Left lobe of liver (tissue), 2 donors: Measurements from ENCODE around the gene YPEL2. TPM values are rescaled to one million over a fixed set of nuclear protein-coding genes. Genes with fewer than 3 reads are reported as not detected.
"Not testable (repeated sequence)": the region's sequence is repeated elsewhere in the genome, so short reads cannot be mapped to it uniquely, and the experiment has no call there.

ENCODE experiments used
- ATAC-seq: fragments of 200-7000 bp; cut with Tn5 transposase; one replicate; pipeline ENCODE4 v1.9.1; 2020; ENCODE audit warnings: mild to moderate bottlenecking, moderate library complexity
- DNase-seq: peaks from one replicate; pipeline ENCODE4 v3.0.0-alpha.2; 2020; ENCODE audit warnings: low spot score
- total RNA-seq: library from RNA; stranded (reverse); gene quantifications from one replicate; pipeline ENCODE4 v1.2.1, GENCODE V29; 2021
- donor health status: DM: no; HTN: no; CAD: no; lungs with moderate emphysema.
- donor health status: DM: no; HTN: yes; CAD: no.

YPEL2 gene, protein sequence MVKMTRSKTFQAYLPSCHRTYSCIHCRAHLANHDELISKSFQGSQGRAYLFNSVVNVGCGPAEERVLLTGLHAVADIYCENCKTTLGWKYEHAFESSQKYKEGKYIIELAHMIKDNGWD
- 18.9 TPM for total RNA-seq

DNA sequence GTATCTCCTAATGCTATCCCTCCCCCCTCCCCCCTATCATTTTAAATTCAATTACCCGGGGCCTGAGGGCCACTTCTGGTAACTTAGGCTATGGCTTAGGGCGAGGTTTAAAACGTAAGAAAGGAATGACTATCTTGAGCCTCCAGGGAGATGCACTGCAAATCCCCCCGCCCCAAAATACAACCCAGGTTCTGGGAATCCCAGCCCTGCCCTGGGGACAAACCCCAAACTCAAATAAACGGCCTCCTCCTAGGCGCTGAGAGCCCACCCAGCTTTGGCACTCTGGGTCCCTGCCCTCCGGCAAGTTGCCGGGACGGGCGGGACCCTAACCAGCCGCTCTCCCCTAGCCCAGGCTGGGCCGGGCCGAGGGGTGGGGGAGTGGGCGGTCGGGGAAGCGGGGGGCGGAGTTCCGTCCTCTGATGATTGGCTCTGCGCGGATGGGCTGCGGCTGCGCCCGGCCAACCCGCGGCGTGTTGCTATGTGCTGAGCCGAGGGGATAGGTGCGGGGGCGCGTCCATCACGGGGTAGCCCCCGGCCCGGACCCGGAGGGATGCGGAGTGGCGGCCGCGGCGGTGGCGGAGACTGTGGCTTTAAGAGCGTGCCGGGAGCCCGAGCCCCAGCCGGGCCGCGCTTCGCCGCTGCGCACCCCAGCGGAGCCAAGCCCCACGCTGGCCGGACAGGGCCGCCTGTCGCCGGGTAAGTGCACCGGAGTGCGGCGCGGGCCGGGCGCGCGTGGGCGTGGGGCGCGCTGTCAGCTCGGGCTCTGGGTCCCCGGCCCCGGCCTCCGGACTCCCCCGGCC lies at the start of gene YPEL2:
TSS of gene YPEL2 (plus strand) at position 527 of the 800 bp plus-strand sequence. CDS start 21,755 bp downstream, outside the sequence.
- ATAC-seq (peak; percentile 79), DNase-seq (peak; percentile 98)

DNA sequence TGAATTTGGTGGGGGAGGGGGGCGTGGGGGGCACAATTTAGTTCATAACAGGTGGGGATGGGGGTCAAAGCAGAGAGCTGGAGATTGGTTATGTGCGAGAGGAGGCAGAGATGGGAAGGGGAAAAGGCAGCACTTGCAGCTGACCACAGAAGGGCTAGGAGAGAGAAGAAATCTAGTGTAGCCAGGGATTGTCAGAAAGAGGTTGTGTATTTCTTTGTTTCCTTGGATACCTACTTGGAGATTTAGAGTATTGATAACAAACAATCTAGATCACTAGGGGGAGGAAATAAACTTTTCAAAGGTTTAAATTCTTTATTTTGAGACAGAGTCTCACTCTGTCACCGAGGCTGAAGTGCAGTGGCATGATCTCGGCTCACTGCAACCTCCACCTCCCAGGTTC lies 47.1 kb upstream of the YPEL2 start:
- DNase-seq (no peak), ATAC-seq (no peak)

DNA sequence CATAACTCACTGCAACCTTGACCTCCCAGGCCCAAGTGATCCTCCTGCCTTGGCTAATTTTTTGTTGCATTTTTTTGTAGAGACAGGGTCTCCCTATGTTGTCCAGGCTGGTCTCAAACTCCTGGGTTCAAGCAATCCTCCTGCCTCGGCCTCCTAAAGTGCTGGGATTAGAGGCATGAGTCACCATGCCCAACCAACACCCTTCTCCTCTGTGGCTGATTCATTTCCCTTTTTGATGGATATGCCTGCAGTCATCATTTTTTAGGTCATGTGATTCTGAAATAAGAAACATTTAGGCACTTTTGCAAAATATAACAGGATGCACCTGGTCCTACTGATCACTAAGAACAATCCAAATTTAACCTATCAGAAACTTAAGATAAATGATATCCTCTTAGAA lies 44.0 kb upstream of the YPEL2 start:
- ATAC-seq (no peak), DNase-seq (no peak)

DNA sequence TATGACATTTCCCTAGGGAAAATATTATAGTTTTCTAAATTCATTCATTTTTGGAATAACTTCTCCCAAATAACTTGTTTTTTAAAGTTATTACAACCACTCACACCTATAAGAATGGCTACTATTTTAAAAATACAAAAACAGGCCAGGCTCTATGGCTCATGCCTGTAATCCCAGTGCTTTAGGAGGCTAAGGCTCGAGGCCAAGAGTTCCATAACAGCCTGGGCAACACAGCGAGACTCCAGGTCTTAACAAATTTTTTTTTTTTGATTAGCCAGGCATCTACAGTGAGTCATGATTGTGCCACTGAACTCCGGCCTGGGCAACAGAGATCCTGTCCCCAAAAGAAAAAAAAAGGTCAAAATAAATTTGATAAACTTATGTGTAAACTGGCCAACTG lies 43.6 kb upstream of the YPEL2 start:
- ATAC-seq (no peak), DNase-seq (no peak)

DNA sequence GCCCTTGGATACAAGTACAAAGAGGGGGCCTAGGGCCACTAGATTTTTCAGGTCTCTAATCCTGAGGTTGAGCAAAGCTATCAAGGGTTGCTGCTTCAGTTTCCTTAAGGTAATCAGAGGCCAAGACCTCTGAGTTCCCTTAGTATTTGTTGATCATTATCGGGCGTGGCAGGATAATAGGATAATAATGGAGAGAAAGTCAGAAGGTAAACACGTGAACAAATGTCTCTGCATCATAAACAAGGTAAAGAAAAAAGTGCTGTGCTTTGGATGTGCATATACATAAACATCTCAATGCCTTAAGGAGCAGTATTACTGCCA lies 41.5 kb upstream of the YPEL2 start:
- DNase-seq: no peak
- ATAC-seq: no peak

DNA sequence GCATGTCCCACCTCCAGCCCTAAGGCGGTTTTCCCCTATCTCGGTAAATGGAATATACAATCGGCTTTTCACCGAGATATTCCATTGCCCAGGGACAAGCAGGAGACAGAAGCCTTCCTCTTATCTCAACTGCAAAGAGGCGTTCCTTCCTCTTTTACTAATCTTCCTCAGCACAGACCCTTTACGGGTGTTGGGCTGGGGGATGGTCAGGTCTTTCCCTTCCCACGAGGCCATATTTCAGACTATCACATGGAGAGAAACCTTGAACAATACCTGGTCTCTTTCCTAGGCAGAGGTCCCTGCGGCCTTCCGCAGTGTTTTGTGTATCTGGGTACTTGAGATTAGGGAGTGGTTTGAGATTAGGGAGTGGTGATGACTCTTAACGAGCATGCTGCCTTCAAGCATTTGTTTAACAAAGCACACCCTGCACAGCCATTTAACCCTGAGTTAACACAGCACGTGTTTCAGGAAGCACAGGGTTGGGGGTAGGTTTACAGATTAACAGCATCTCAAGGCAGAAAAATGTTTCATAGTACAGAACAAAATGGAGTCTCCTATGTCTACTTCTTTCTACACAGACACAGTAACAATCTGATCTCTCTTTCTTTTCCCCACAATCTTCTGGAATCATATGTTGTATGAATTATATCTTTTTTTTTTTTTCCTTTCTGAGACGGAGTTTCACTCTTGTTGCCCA lies 41.0 kb upstream of the YPEL2 start:
- not testable (repeated sequence) for DNase-seq, ATAC-seq

DNA sequence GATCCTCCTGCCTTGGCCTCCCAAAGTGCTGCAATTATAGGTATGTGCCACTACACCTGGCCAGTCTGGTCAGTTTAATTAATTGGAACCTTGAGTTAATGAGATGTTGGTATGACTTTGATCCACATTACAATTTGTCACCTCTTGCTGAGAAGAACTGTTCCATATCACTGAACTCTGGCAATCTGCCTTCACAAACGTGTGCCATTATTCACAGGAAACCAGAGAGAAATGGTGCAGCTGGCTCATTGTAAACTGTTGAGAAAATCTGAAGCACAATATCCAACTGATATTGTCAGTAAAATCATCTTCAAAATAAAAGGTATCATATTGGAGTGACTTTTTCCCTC lies 39.3 kb upstream of the YPEL2 start:
- no peak for DNase-seq

DNA sequence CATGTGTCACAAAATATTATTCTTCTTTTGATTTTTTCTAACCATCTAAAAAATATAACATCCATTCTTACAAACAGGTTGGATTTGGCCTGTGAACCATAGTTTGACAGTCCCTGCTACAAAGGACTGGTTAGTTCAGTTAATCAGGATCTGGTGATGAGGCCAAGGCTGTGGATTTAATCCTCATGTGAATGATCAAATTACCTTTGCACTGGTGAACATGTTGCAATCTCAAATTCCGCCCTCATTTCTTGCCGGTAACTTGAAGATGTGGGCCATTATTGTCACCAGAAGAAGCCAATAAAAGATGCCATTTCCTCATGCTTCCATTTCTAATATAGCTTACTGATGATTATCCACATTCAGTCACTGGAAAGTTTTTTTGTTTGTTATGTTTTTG lies 35.3 kb upstream of the YPEL2 start:
- DNase-seq (no peak), ATAC-seq (peak; percentile 60)

More for the DNA sequence above, 39.3 kb upstream of the YPEL2 start:
- ATAC-seq: no peak

DNA sequence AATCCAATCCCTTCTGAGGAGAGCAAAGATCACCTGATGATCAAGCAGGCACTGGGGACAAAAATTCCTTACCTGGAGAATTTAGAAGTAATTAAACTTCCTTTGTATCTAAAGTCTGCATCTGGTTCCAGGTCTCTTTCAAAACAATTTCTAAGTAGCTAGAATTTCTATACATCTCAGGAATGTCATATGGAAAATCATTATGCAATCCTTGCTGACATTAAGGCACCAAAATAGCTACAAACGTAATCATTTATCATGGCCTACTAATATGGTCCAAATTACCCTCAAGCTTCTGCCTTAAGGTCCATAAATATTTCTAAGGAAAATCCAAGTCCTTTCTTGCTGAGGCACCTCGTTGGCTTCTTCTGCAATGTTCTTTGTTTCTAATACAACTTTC lies 32.9 kb upstream of the YPEL2 start:
- no peak for ATAC-seq
- no peak for DNase-seq

DNA sequence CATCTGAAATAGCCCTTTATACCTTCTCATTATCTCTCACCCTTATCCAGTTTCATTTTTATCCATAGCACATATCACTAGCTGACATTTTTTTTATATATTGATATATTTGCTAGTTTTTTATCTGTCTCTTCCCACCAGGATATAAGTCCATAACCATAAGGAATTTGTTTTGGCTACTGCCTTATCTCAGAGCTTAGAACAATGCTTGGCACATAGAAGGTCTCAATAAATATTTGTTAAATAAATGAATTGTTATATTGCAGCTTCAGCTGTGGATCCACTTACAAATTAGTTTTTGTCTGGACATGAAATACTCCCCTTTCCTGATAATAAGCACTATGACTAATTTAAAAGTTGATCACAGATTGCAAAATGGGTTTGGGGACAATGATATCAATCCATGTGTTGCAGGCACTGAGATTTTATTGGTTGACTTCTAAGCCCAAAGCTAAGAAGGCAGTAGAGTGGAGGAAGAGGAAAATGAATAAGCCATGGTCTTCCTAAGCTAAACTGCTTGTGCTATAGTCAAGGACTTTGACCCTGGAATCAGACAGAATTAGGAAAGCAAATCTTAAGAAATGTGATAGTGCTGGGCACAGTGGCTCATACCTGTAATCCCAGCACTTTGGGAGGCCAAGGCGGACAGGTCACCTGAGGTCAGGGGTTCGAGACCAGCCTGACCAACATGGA lies 31.9 kb upstream of the YPEL2 start:
- no peak for ATAC-seq
- DNase-seq: no peak

DNA sequence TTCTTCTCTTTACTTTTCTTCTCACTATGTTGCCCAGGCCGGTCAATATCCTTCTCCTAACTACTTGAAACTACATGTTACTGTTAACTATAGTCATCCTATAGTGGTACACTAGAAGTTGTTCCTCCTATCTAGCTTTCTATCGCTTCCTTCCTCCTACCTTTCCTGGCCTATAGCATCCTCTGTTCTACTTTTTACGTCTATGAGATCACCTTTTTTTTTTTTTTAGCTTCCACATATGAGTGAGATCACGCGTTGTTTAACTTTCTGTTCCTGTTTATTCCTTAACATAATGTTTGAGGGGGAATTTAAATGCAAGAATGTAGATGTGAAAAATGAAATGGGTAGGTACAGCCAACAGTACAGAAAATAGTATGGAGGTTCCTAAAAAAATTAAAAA lies 30.5 kb upstream of the YPEL2 start:
- ATAC-seq (no peak), DNase-seq (no peak)

DNA sequence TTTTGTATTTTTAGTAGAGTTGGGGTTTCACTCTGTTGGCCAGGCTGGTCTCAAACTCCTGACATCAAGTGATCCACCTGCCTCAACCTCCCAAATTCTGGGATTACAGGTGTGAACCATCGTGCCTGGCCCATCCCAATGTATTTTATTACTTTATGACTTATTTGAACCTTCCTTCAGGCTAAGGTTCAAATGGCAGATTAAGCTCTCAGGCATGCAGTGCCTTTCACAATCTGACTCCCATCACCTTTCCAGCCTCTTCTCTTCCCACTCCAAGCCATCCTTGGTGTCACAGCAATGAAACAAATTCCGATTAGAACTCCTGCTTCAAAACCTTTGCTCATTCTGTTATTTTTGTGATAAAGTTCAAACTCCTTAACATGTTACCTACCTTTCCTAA lies 26.6 kb upstream of the YPEL2 start:
- no peak for DNase-seq

DNA sequence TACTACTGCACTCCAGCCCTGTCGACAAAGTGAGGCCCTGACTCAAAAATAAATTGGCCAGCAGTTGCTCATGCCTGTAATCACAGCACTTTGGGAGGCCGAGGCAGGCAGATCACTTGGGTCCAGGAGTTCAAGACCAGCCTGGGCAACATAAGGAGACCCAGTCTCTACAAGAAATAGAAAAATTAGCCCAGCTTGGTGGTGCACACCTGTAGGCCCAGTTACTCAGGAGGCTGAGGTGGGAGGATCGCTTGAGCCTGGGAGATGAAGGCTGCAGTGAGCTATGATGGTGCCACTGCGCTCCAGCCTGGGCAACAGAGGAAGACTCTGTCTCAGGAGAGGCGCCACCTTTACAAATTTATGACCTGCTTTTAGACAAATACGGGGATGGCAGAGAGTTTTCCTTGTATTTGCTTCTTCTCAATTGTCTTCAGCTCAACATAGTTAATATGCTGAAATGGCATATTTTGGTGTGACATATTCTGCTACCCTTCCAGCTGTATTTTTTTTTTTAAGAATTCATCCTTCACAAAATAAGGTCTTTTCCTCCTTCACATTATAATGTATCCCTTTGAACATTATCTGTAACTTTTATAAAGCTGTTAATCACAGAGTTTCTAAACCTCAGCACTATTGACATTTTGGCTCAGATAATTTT lies 21.1 kb upstream of the YPEL2 start:
- DNase-seq: peak; percentile 14
- no peak for ATAC-seq

More for the DNA sequence above, 26.6 kb upstream of the YPEL2 start:
- ATAC-seq: no peak

DNA sequence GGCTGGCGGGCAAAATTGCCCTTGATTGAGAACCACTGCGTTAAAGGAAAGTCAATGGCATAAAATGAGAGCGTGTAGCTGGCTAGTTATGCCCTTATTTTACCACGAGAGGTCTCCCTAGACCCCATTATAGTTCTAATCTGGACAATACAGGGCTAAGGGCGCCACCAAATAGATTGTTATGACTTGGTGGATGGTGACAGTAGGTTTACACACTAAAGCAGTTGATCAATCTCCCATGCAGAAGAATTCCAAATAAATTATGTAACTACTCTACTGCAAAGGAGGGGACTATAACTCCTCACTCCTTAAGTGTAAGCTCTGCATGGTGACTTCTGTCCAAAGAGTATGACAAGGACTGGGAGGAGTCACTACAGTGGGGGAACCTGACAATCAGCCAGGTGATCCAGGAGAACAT lies 20.4 kb upstream of the YPEL2 start:
- DNase-seq (peak; percentile 48), ATAC-seq (peak; percentile 100)

DNA sequence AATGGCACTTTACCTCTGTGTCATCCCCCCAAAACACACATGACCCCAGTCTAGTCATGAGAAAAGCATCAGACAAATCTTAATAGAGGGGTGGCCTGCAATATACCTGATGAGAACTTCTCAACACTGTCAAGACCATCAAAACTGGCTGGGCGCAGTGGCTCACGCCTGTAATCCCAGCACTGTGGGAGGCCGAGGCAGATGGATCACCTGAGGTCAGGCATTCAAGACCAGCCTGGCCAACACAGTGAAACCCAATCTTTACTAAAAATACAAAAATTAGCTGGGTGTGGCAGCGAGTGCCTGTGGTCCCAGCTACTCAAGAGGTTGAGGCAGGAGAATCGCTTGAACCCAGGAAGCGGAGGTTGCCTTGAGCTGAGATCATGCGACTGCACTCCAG lies 19.9 kb upstream of the YPEL2 start:
- ATAC-seq: not testable (repeated sequence)

DNA sequence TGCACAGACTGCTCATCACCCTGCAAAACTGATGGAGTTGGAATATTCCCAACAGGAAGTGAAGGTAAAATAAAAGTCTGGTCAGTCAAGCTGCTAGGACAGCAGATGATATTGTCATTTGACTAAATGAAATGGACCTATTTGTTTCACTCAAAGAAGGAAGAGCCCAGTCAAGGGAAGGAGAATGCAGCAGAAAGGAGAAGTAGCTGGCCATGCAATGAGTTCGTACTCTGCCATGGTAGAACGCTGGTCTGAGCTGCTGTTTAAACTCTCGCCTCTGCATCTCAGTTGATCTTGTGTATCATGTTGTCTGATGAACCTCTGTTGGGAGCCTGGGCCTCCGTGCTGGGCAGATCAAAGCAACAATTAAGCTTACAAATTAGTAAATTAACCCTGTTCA lies 15.6 kb upstream of the YPEL2 start:
- DNase-seq (no peak), ATAC-seq (no peak)

More for the DNA sequence above, 19.9 kb upstream of the YPEL2 start:
- DNase-seq: peak; percentile 31

DNA sequence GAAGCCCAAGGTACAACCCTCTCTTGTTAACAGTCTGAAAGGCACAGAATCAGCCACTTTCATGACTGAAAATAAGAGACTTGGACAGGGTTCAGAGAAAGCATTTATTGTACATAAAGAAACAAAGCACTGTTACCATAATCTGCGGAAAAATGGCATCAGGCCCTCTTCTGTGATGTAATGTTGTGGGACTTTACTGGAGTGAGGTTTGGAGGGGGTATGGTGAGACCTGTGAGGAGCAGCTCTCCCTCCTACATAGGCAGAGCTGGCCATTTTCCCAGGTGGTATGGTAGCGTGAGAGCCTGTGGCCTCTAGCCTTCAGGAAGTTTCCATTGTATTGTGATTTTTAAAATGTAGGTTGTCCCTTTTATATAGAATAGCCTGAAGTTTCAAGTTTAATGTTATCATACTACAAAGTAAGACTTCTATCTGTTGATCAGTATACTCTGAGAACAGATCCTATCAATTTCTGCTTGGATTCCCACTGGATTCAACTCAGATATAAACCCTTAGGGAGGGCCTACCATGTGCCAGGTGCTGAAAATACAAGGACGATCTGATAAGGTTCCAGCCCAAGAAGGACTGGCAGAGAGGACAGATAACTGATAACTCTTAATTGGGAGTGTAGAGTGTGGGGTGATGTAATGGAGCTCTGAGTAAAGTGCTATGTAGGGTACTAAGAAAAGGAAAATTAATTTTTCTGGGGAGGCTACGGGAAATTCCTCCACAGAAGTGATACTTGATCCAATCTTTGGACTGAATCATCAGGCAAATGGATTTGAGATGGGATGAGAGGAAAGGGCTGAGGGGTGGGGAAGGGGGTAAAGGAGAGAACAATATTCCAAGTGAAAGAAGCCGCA lies 4.1 kb upstream of the YPEL2 start:
- ATAC-seq (no peak), DNase-seq (no peak)

DNA sequence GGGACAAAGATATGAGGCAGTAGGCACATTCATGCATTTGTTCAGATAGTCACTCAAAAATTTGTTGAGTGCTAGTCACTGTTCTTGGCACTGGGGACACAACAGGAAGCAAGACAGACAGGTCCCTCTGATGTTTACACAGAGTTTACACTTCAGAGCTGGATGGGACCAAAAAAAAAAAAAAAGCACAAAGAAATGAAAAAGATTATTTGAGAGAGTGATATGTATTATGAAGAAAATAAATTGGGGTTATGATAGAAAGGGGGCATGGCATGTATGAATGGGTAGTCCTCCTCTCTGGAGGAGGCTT lies 3.5 kb upstream of the YPEL2 start:
- ATAC-seq (no peak), DNase-seq (no peak)

DNA sequence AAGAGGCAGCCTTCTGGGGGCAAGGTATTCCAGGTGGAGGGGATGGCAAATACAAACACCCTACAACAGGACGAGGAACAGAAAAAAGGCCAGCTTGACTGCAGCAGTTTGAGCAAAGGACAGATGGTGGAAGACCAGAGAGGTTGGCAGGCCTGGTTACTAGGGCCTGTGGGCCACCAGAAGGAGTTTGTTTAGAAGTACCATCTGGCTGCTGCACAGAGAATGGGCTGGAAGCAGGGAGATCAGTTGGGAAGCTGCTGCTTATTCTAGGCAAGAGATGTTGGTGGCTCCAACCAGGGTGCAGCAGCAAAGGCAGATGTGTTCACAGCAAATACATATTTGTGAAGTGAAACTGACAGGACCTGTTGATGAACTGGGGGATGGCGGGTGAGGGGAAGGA lies 2.9 kb upstream of the YPEL2 start:
- ATAC-seq (no peak), DNase-seq (no peak)
